GM23338 (cell line): ENCODE data around the gene EPG5.
"Not testable (repeated sequence)": the region's sequence is repeated elsewhere in the genome, so short reads cannot be mapped to it uniquely, and the experiment has no call there.

ENCODE experiments used
- CREB1 ChIP-seq: fragments of 250-450 bp; sonication (Bioruptor Pico); IDR thresholded peaks from 2 replicates; pipeline ENCODE4 v1.5.0; 2020; ENCODE audit warnings: low read depth, mild to moderate bottlenecking, moderate library complexity
- CTCF ChIP-seq, 2 experiments: fragments of 200-600 bp in 1 of 2; sonication (generic) in 1 of 2; conservative IDR thresholded peaks; 2 replicates each; pipeline versions ENCODE4 v1.5.1 to v1.6.1; 2016 to 2017; ENCODE audit warnings: antibody characterized with exemption in 2 of 2, low read depth in 2 of 2, mild to moderate bottlenecking in 2 of 2, moderate library complexity in 1 of 2
- ETS1 ChIP-seq: IDR thresholded peaks from 2 replicates; pipeline ENCODE4 v1.6.1; 2016; ENCODE audit warnings: antibody characterized with exemption
- EZH2 ChIP-seq: fragments of 200-600 bp; sonication (generic); IDR thresholded peaks from one replicate; pipeline ENCODE4 v1.8.0; 2017; ENCODE audit warnings: antibody characterized with exemption, mild to moderate bottlenecking, low read depth; ENCODE audit not compliant: unreplicated experiment
- EZH2phosphoT487 ChIP-seq: fragments of 200-600 bp; sonication (generic); IDR thresholded peaks from one replicate; pipeline ENCODE4 v1.8.1; 2018; ENCODE audit warnings: antibody characterized with exemption; ENCODE audit not compliant: unreplicated experiment
- JUNB ChIP-seq: IDR thresholded peaks from one replicate; pipeline ENCODE4 v1.6.1; 2016; ENCODE audit warnings: antibody characterized with exemption; ENCODE audit not compliant: unreplicated experiment
- POLR2AphosphoS5 ChIP-seq: IDR thresholded peaks from 2 replicates; pipeline ENCODE4 v1.6.1; 2016; ENCODE audit warnings: antibody characterized with exemption, low read depth
- STAT1 ChIP-seq: IDR thresholded peaks from one replicate; pipeline ENCODE4 v1.6.1; 2016; ENCODE audit warnings: antibody characterized with exemption; ENCODE audit not compliant: unreplicated experiment
- ZNF331 ChIP-seq: fragments of 250-450 bp; sonication (Bioruptor Pico); IDR thresholded peaks from 2 replicates; pipeline ENCODE4 v1.5.0; 2020; ENCODE audit warnings: low read depth, mild to moderate bottlenecking, moderate library complexity
- TF ChIP-seq, protein P1 (sequence below): IDR thresholded peaks from one replicate; pipeline ENCODE4 v1.6.1; 2018; ENCODE audit warnings: antibody characterized with exemption; ENCODE audit not compliant: unreplicated experiment

- not testable (repeated sequence) for TF ChIP-seq CTCF (conservative IDR thresholded peaks at IDR 0.05; ENCODE audit: low read depth in 2 of 2); EZH2; POLR2AphosphoS5; EZH2phosphoT487; JUNB; ETS1; ZNF331 (CRISPR knock-in tag); CREB1 (CRISPR knock-in tag); STAT1
- TF ChIP-seq, protein P1, sequence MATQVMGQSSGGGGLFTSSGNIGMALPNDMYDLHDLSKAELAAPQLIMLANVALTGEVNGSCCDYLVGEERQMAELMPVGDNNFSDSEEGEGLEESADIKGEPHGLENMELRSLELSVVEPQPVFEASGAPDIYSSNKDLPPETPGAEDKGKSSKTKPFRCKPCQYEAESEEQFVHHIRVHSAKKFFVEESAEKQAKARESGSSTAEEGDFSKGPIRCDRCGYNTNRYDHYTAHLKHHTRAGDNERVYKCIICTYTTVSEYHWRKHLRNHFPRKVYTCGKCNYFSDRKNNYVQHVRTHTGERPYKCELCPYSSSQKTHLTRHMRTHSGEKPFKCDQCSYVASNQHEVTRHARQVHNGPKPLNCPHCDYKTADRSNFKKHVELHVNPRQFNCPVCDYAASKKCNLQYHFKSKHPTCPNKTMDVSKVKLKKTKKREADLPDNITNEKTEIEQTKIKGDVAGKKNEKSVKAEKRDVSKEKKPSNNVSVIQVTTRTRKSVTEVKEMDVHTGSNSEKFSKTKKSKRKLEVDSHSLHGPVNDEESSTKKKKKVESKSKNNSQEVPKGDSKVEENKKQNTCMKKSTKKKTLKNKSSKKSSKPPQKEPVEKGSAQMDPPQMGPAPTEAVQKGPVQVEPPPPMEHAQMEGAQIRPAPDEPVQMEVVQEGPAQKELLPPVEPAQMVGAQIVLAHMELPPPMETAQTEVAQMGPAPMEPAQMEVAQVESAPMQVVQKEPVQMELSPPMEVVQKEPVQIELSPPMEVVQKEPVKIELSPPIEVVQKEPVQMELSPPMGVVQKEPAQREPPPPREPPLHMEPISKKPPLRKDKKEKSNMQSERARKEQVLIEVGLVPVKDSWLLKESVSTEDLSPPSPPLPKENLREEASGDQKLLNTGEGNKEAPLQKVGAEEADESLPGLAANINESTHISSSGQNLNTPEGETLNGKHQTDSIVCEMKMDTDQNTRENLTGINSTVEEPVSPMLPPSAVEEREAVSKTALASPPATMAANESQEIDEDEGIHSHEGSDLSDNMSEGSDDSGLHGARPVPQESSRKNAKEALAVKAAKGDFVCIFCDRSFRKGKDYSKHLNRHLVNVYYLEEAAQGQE = not testable (repeated sequence)
Observed at GRCh38 chr18:45848643-45849042, 118.5 kb downstream of the EPG5 start.
